T-cell (primary cell): Measurements from ENCODE around the gene MFAP3. TPM values are rescaled to one million over a fixed set of nuclear protein-coding genes. Genes with fewer than 3 reads are reported as not detected.

Source experiments
- ATAC-seq, 4 experiments: fragments of 200-7000 bp in 3 of 4; fragments of 150-1000 bp in 1 of 4; cut with Tn5 transposase; replicated peaks in 1 of 4; 1 replicate in 3 of 4; 2 replicates in 1 of 4; pipeline ENCODE4 v1.10.0; 2021; ENCODE audit warnings: moderate library complexity in 3 of 4, mild to moderate bottlenecking in 2 of 4, moderate number of reproducible peaks in 1 of 4
- CTCF ChIA-PET, 2 donors: fragments of 300-600 bp; sonication (Branson Sonifier 250); formaldehyde crosslinking; loops; one replicate each; lab custom pipeline; 2022; ENCODE audit warnings: antibody characterized with exemption in 2 of 2; lab: Charles Lee
- POLR2A ChIA-PET, 2 donors: fragments of 300-600 bp; sonication (Branson Sonifier 250); formaldehyde crosslinking; loops; one replicate each; lab custom pipeline; 2022; ENCODE audit warnings: antibody characterized with exemption in 2 of 2; lab: Charles Lee
- DNase-seq, 35 experiments: peaks; one replicate each; pipeline versions ENCODE4 v3.0.0 to v3.0.0-alpha.2; 2013 to 2023
- H3K27ac ChIP-seq: one replicate; pipeline ENCODE4 v1.5.1; 2013; ENCODE audit warnings: low read length
- H3K27me3 ChIP-seq, 2 experiments: replicated peaks in 1 of 2; 1 replicate in 1 of 2; 2 replicates in 1 of 2; pipeline versions ENCODE4 v1.6.1 to v1.7.0; 2013; ENCODE audit warnings: low read length in 1 of 2, mixed read lengths in 1 of 2; ENCODE audit not compliant: control insufficient read depth in 2 of 2, insufficient read depth in 2 of 2; ENCODE audit errors: extremely low read depth in 1 of 2
- H3K36me3 ChIP-seq, 2 donors: 1 replicate in 1 of 2; 2 replicates in 1 of 2; pipeline versions ENCODE4 v1.6.1 to v1.7.0; 2013; ENCODE audit warnings: low read length in 1 of 2; ENCODE audit not compliant: control insufficient read depth in 2 of 2, insufficient read depth in 1 of 2; ENCODE audit errors: extremely low read depth in 1 of 2
- H3K4me1 ChIP-seq, 2 experiments: 1 replicate in 1 of 2; 2 replicates in 1 of 2; pipeline versions ENCODE4 v1.6.1 to v1.7.0; 2013; ENCODE audit warnings: low read length in 2 of 2, mixed read lengths in 1 of 2; ENCODE audit not compliant: insufficient read depth in 2 of 2, control insufficient read depth in 1 of 2; ENCODE audit errors: extremely low read depth in 1 of 2
- H3K4me3 ChIP-seq, 2 donors: 1 replicate in 1 of 2; 2 replicates in 1 of 2; pipeline versions ENCODE4 v1.5.1 to v1.7.0; 2013; ENCODE audit warnings: mild to moderate bottlenecking in 2 of 2, low read length in 1 of 2, moderate library complexity in 1 of 2; ENCODE audit not compliant: control insufficient read depth in 1 of 2; ENCODE audit errors: extremely low read depth in 1 of 2
- H3K9me3 ChIP-seq: 2 replicates; pipeline ENCODE4 v1.7.0; 2013
- H3K27ac Mint-ChIP-seq, 2 donors: one replicate each; pipeline ENCODE4 v1.8.0; 2020 to 2021; ENCODE audit warnings: mild to moderate bottlenecking in 2 of 2, mixed read lengths in 2 of 2
- H3K27me3 Mint-ChIP-seq, 2 donors: one replicate each; pipeline ENCODE4 v1.8.0; 2021 to 2022; ENCODE audit warnings: mixed read lengths in 2 of 2
- H3K36me3 Mint-ChIP-seq: one replicate; pipeline ENCODE4 v1.8.0; 2021; ENCODE audit warnings: mixed read lengths
- H3K4me1 Mint-ChIP-seq, 3 donors: one replicate each; pipeline ENCODE4 v1.8.0; 2020 to 2022; ENCODE audit warnings: mixed read lengths in 3 of 3, mild to moderate bottlenecking in 1 of 3
- H3K4me3 Mint-ChIP-seq, 3 donors: one replicate each; pipeline ENCODE4 v1.8.0; 2020 to 2022; ENCODE audit warnings: mild to moderate bottlenecking in 3 of 3, mixed read lengths in 3 of 3, moderate library complexity in 3 of 3
- H3K9me3 Mint-ChIP-seq, 3 donors: one replicate each; pipeline ENCODE4 v1.8.0; 2020 to 2022; ENCODE audit warnings: mixed read lengths in 3 of 3
- WGBS: methylation state at CpG from one replicate; pipeline ENCODE4 v1.1.5; 2013; ENCODE audit warnings: missing lambda C conversion rate; ENCODE audit not compliant: insufficient coverage; 5-methylcytosine and 5-hydroxymethylcytosine counted together
- total RNA-seq, 35 experiments: library from RNA in 6 of 35; stranded (reverse) in 6 of 35; fragments of 120-200 nt in 1 of 35; gene quantifications; one replicate each; pipeline versions ENCODE4 v1.2.1 to v1.2.4 and lab custom pipeline; 2013 to 2026

MFAP3 gene
- total RNA-seq, 5 donors from 2014 or later (not counting 1 experiment from before 2014, with no cell fraction given): 15.5 to 25.1 (median 23.6) TPM

DNA sequence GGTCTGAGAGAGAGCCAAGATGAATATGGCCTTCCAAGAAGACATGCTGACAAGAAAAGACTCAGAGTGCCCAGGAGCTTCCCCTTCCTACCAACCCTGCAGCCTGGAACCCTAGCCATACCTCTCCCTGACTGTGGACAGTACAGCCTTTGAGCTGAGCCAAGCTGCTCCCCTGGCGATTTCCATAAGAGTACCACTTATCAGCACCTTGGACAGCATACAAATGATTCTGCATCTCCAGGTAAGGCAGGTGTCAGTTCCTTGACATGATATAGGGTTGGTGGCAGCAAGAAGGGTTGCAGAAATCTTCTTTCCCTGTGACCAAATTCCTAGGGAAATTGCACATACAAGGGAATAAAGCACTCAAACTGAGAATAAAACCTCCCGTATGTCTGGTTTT is 58.3 kb downstream of the MFAP3 start:
- H3K27me3 Mint-ChIP-seq: peaks cover 20 to 24% of the 10 kb centered on the region in 2 donors
- ATAC-seq (no peak), DNase-seq (no peak)
- WGBS: no CpG with 5 or more reads among the region's 2 CpGs
- H3K4me1 ChIP-seq: no peaks in the 10 kb centered on the region
- peaks cover 2 to 4% of the 10 kb centered on the region in 2 experiments for H3K27me3 ChIP-seq
- no peaks in the 10 kb centered on the region for H3K36me3 ChIP-seq
- ChIA-PET POLR2A (no interaction called here), CTCF (no interaction called here)
- H3K4me3 Mint-ChIP-seq: no peak overlapping the region
- no peaks in the 10 kb centered on the region for H3K9me3 ChIP-seq
- no peaks in the 10 kb centered on the region for H3K36me3 Mint-ChIP-seq
- H3K4me3 ChIP-seq: no peak overlapping the region
- H3K4me1 Mint-ChIP-seq: no peaks in the 10 kb centered on the region
- H3K27ac Mint-ChIP-seq: no peak overlapping the region
- H3K27ac ChIP-seq: no peak overlapping the region
- peaks cover 0 to 3% (median 0%) of the 10 kb centered on the region in 3 donors for H3K9me3 Mint-ChIP-seq

DNA sequence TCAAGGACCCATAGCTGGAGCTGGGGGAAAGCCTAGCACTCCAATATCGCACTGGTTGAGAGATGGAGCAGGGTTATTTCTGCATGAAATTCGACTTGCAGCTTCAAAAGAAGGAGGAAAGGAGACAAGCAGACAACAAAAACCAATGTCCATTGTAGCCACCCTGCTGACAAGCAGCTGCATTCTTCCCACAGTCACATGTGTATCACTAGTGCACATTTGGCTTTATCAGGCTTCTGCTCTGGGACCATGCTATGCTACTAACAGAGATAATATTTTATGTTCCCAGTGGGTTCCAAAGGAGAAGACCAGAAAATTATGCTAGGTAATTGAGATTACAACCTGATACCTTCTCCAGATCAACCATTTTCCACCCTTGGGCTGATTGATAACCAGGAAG is 59.7 kb downstream of the MFAP3 start:
- peaks cover 2 to 4% of the 10 kb centered on the region in 2 experiments for H3K27me3 ChIP-seq

DNA sequence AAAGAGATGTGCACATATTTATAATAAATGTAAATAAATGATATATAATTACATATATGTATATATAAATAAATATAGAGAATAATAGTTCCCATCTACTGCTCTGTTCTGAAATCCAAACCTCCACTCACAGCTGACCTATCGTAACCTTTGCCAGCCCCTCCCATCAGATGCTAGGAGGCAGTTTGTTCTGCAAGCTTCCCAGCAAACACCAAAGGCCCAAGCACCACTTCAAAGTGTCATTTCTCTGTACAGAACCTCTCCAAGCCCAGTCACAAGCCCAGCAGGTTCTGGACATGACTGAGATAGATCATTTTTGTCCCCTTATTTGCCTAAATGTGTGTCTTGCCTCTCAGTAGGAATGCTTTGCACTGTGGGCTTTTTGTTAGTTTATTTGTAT is 62.4 kb downstream of the MFAP3 start:
- Mint-ChIP-seq H3K9me3 (peaks cover 0 to 8% (median 0%) of the 10 kb centered on the region in 3 donors), H3K27ac (no peak overlapping the region), H3K4me1 (no peaks in the 10 kb centered on the region)

More for the DNA sequence above, 59.7 kb downstream of the MFAP3 start:
- Mint-ChIP-seq H3K4me1 (no peaks in the 10 kb centered on the region), H3K27ac (no peak overlapping the region), H3K4me3 (no peak overlapping the region), H3K27me3 (peaks cover 17 to 24% of the 10 kb centered on the region in 2 donors), H3K9me3 (peaks cover 0 to 3% (median 0%) of the 10 kb centered on the region in 3 donors), H3K36me3 (no peaks in the 10 kb centered on the region)
- ChIA-PET CTCF (interaction anchor here in 1 of 2 donors (0.6 kb wide), 1 partner anchor 18 kb away, joined by 3 read pairs; no protein-coding TSS in a partner anchor), POLR2A (no interaction called here)
- DNase-seq (no peak), ATAC-seq (no peak)
- no peak overlapping the region for H3K4me3 ChIP-seq
- H3K9me3 ChIP-seq: no peaks in the 10 kb centered on the region
- H3K27ac ChIP-seq: no peak overlapping the region
- 67% methylated on average over 2 of the region's 2 CpGs for WGBS
- H3K36me3 ChIP-seq: no peaks in the 10 kb centered on the region
- H3K4me1 ChIP-seq: no peaks in the 10 kb centered on the region

GRCh38 chr5:154103233-154103632 is 64.5 kb downstream of the MFAP3 start:
- Histone ChIP-seq H3K36me3 (no peaks in the 10 kb centered on the region), H3K9me3 (no peaks in the 10 kb centered on the region), H3K27me3 (no peaks in the 10 kb centered on the region), H3K4me3 (no peak overlapping the region), H3K27ac (no peak overlapping the region), H3K4me1 (no peaks in the 10 kb centered on the region)
- CTCF ChIA-PET: interaction anchor here in 1 of 2 donors (1.1 kb wide), 1 partner anchor 31 kb away, joined by 4 read pairs; no protein-coding TSS in a partner anchor
- Mint-ChIP-seq H3K4me1 (no peaks in the 10 kb centered on the region), H3K27ac (no peak overlapping the region), H3K27me3 (no peaks in the 10 kb centered on the region), H3K4me3 (no peak overlapping the region), H3K36me3 (no peaks in the 10 kb centered on the region), H3K9me3 (peaks cover 0 to 5% (median 0%) of the 10 kb centered on the region in 3 donors)
- no peak for DNase-seq
- no peak for ATAC-seq
- WGBS: 83% methylated on average over 2 of the region's 4 CpGs
- POLR2A ChIA-PET: no interaction called here

More for the DNA sequence above, 62.4 kb downstream of the MFAP3 start:
- WGBS: 83% methylated on average over 1 of the region's 1 CpG
- H3K4me1 ChIP-seq: no peaks in the 10 kb centered on the region
- H3K36me3 ChIP-seq: no peaks in the 10 kb centered on the region
- POLR2A ChIA-PET: no interaction called here
- Mint-ChIP-seq H3K36me3 (no peaks in the 10 kb centered on the region), H3K4me3 (no peak overlapping the region), H3K27me3 (peaks cover 3 to 4% of the 10 kb centered on the region in 2 donors)
- no peak overlapping the region for H3K27ac ChIP-seq
- no peak for DNase-seq
- no peak overlapping the region for H3K4me3 ChIP-seq
- no peak for ATAC-seq
- no peaks in the 10 kb centered on the region for H3K27me3 ChIP-seq
- CTCF ChIA-PET: no interaction called here
- no peaks in the 10 kb centered on the region for H3K9me3 ChIP-seq

Other genes starting within 250 kb of the MFAP3 start
- 10 to 100 TPM; 28.4 to 37.3 (median 34.5) TPM for gene FAM114A2, start 57 bp upstream of the MFAP3 start, total RNA-seq
- 10 to 100 TPM; 26.9 to 62.7 (median 40.8) TPM for gene GALNT10, start 151.8 kb downstream of the MFAP3 start, total RNA-seq